ENCODE measurements around the gene CLPTM1L.
"Not testable (repeated sequence)": the region's sequence is repeated elsewhere in the genome, so short reads cannot be mapped to it uniquely, and the experiment has no call there.

The CLPTM1L gene

GRCh38 chr5:1334831-1335539, 9.9 kb downstream of the CLPTM1L start:
- Histone ChIP-seq H3K4me3 (no peak overlapping the region), H3K9me3 (no peaks in the 10 kb centered on the region), H3K36me3 (peaks cover 79 to 96% (median 96%) of the 10 kb centered on the region in 3 donors), H3K27me3 (no peaks in the 10 kb centered on the region), H3K4me1 (peaks cover 0 to 6% (median 0%) of the 10 kb centered on the region in 4 donors), H3K27ac (no peak overlapping the region)
- TF ChIP-seq CTCF (IDR thresholded peaks at IDR 0.05): no peak
- intact Hi-C loops (cut with DNase I; ENCODE audit: low total_unique reads): no loop called here
- no peak for DNase-seq

- H3K27me3 ChIP-seq: no peaks in the 10 kb centered on the region
- DNase-seq: no peak
- H3K4me3 ChIP-seq: no peak overlapping the region
- H3K27ac ChIP-seq: no peak overlapping the region
- H3K4me1 ChIP-seq: peaks cover 0 to 9% (median 0%) of the 10 kb centered on the region in 4 donors
- intact Hi-C loops (cut with DNase I; ENCODE audit: low total_unique reads): no loop called here
- H3K9me3 ChIP-seq: no peaks in the 10 kb centered on the region
- H3K36me3 ChIP-seq: peaks cover 79 to 93% (median 89%) of the 10 kb centered on the region in 3 donors
- no peak for TF ChIP-seq CTCF (IDR thresholded peaks at IDR 0.05)
These were observed 10.9 kb downstream of the CLPTM1L start for GRCh38 chr5:1333986-1334385.

- intact Hi-C loops (cut with DNase I; ENCODE audit: low total_unique reads); H3K4me3 ChIP-seq; H3K9me3 ChIP-seq; H3K27me3 ChIP-seq; DNase-seq; H3K27ac ChIP-seq: not testable (repeated sequence)
- Histone ChIP-seq H3K36me3 (peaks cover 72 to 87% (median 83%) of the 10 kb centered on the region in 3 donors), H3K4me1 (peaks cover 0 to 15% (median 0%) of the 10 kb centered on the region in 4 donors)
These were observed 11.6 kb downstream of the CLPTM1L start for GRCh38 chr5:1333286-1333685.

GRCh38 chr5:1332461-1333001, 12.4 kb downstream of the CLPTM1L start:
- no peak for TF ChIP-seq CTCF (IDR thresholded peaks at IDR 0.05)
- intact Hi-C loops (cut with DNase I; ENCODE audit: low total_unique reads): no loop called here
- Histone ChIP-seq H3K27ac (no peak overlapping the region), H3K27me3 (no peaks in the 10 kb centered on the region), H3K36me3 (peaks cover 64 to 80% (median 76%) of the 10 kb centered on the region in 3 donors), H3K9me3 (no peaks in the 10 kb centered on the region), H3K4me3 (no peak overlapping the region), H3K4me1 (peaks cover 0 to 15% (median under 1%) of the 10 kb centered on the region in 4 donors)
- no peak for DNase-seq

GRCh38 chr5:1331861-1332405, 13.0 kb downstream of the CLPTM1L start:
- H3K27me3 ChIP-seq: no peaks in the 10 kb centered on the region
- no peak overlapping the region for H3K27ac ChIP-seq
- no peak for TF ChIP-seq CTCF (IDR thresholded peaks at IDR 0.05)
- H3K36me3 ChIP-seq: peaks cover 58 to 74% (median 70%) of the 10 kb centered on the region in 3 donors
- peaks cover 0 to 21% (median 3%) of the 10 kb centered on the region in 4 donors for H3K4me1 ChIP-seq
- H3K9me3 ChIP-seq: no peaks in the 10 kb centered on the region
- DNase-seq: no peak
- H3K4me3 ChIP-seq: no peak overlapping the region
- intact Hi-C loops (cut with DNase I; ENCODE audit: low total_unique reads): no loop called here
